CD14-positive monocyte (primary cell): ENCODE results near the gene PRRT1. TPM values are rescaled to one million over a fixed set of nuclear protein-coding genes. Genes with fewer than 3 reads are reported as not detected.
A peak's percentile ranks its signal among the peaks of the same experiment; 100 is the strongest.

Experiments
- DNase-seq, 3 donors: peaks; one replicate each; pipeline ENCODE4 v3.0.0-alpha.2; 2011 to 2022
- H2AFZ ChIP-seq: 2 replicates; pipeline ENCODE4 v1.6.0; 2012; ENCODE audit warnings: mild to moderate bottlenecking, low read depth, low read length, inconsistent platforms; ENCODE audit not compliant: insufficient read depth, poor library complexity, severe bottlenecking
- H3K27ac ChIP-seq, 2 donors: 1 replicate in 1 of 2; 2 replicates in 1 of 2; pipeline ENCODE4 v1.5.1; 2012 to 2013; ENCODE audit warnings: low read length in 2 of 2, control low read depth in 1 of 2, inconsistent platforms in 1 of 2, low read depth in 1 of 2, mild to moderate bottlenecking in 1 of 2
- H3K27me3 ChIP-seq, 2 donors: one replicate each; pipeline versions ENCODE4 v1.6.0 to v1.6.1; 2011 to 2013; ENCODE audit warnings: low read length in 2 of 2; ENCODE audit not compliant: control insufficient read depth in 2 of 2, insufficient read depth in 2 of 2
- H3K36me3 ChIP-seq, 2 donors: replicated peaks in 1 of 2; 1 replicate in 1 of 2; 2 replicates in 1 of 2; pipeline versions ENCODE4 v1.5.1 to v1.6.1; 2012 to 2013; ENCODE audit warnings: low read length in 2 of 2, control low read depth in 1 of 2, inconsistent platforms in 1 of 2, mild to moderate bottlenecking in 1 of 2; ENCODE audit not compliant: insufficient read depth in 2 of 2, control insufficient read depth in 1 of 2
- H3K4me1 ChIP-seq, 2 donors: 1 replicate in 1 of 2; 2 replicates in 1 of 2; pipeline versions ENCODE4 v1.5.1 to v1.6.1; 2012 to 2013; ENCODE audit warnings: low read length in 2 of 2, control low read depth in 1 of 2, inconsistent platforms in 1 of 2, mild to moderate bottlenecking in 1 of 2, moderate library complexity in 1 of 2; ENCODE audit not compliant: insufficient read depth in 2 of 2, control insufficient read depth in 1 of 2
- H3K4me2 ChIP-seq: replicated peaks from 2 replicates; pipeline ENCODE3; 2012; ENCODE audit warnings: low read length, moderate library complexity, mild to moderate bottlenecking; ENCODE audit not compliant: poor library complexity, severe bottlenecking; ENCODE audit errors: extremely low read depth
- H3K4me3 ChIP-seq, 3 experiments: fragments of 200-600 bp in 1 of 3; sonication (generic) in 1 of 3; replicated peaks in 1 of 3; 1 replicate in 2 of 3; 2 replicates in 1 of 3; pipeline ENCODE4 v1.5.1; 2011 to 2013; ENCODE audit warnings: low read length in 3 of 3, mild to moderate bottlenecking in 3 of 3, control low read depth in 2 of 3, low read depth in 2 of 3, inconsistent platforms in 1 of 3, moderate library complexity in 1 of 3
- H3K79me2 ChIP-seq: 2 replicates; pipeline ENCODE4 v1.6.0; 2012; ENCODE audit warnings: mild to moderate bottlenecking, control low read depth, inconsistent platforms, low read length, moderate library complexity; ENCODE audit not compliant: insufficient read depth
- H3K9ac ChIP-seq: 2 replicates; pipeline ENCODE4 v1.6.0; 2017; ENCODE audit warnings: low read length, mild to moderate bottlenecking; ENCODE audit not compliant: insufficient read depth, poor library complexity, severe bottlenecking
- H3K9me3 ChIP-seq, 2 donors: replicated peaks in 1 of 2; 1 replicate in 1 of 2; 2 replicates in 1 of 2; pipeline versions ENCODE4 v1.5.1 to v1.6.1; 2012 to 2013; ENCODE audit warnings: low read length in 2 of 2, control low read depth in 1 of 2; ENCODE audit not compliant: control insufficient read depth in 1 of 2, insufficient read depth in 1 of 2
- H4K20me1 ChIP-seq: 2 replicates; pipeline ENCODE4 v1.6.0; 2012; ENCODE audit warnings: mild to moderate bottlenecking, low read length, control low read depth, moderate library complexity; ENCODE audit not compliant: insufficient read depth
- H3K27ac Mint-ChIP-seq, 7 donors: one replicate each; pipeline ENCODE4 v1.8.0; 2020; ENCODE audit warnings: mild to moderate bottlenecking in 7 of 7, mixed read lengths in 7 of 7, moderate library complexity in 6 of 7, inconsistent platforms in 2 of 7
- H3K27me3 Mint-ChIP-seq, 3 donors: one replicate each; pipeline ENCODE4 v1.8.0; 2021 to 2022; ENCODE audit warnings: low read depth in 3 of 3, mild to moderate bottlenecking in 3 of 3, mixed read lengths in 3 of 3, moderate library complexity in 3 of 3, inconsistent platforms in 1 of 3
- H3K36me3 Mint-ChIP-seq, 2 donors: one replicate each; pipeline ENCODE4 v1.8.0; 2020; ENCODE audit warnings: mixed read lengths in 2 of 2, inconsistent platforms in 1 of 2, mild to moderate bottlenecking in 1 of 2
- H3K4me1 Mint-ChIP-seq: one replicate; pipeline ENCODE4 v1.8.0; 2020; ENCODE audit warnings: mild to moderate bottlenecking, mixed read lengths
- H3K4me3 Mint-ChIP-seq, 2 donors: one replicate each; pipeline ENCODE4 v1.8.0; 2020; ENCODE audit warnings: mild to moderate bottlenecking in 2 of 2, mixed read lengths in 2 of 2, moderate library complexity in 1 of 2
- H3K9me3 Mint-ChIP-seq, 7 donors: one replicate each; pipeline ENCODE4 v1.8.0; 2020 to 2022; ENCODE audit warnings: mixed read lengths in 7 of 7, mild to moderate bottlenecking in 6 of 7, moderate library complexity in 6 of 7, inconsistent platforms in 2 of 7
- CTCF ChIP-seq: fragments of 200-600 bp; IDR thresholded peaks from one replicate; pipeline ENCODE4 v1.8.0; 2022; ENCODE audit warnings: antibody characterized with exemption, mild to moderate bottlenecking
- WGBS: methylation state at CpG from one replicate; pipeline ENCODE4 v1.1.5; 2013; ENCODE audit warnings: missing lambda C conversion rate; ENCODE audit not compliant: insufficient coverage; 5-methylcytosine and 5-hydroxymethylcytosine counted together
- intact Hi-C, 2 donors: fragments of 100-400 bp; cut with micrococcal nuclease; formaldehyde crosslinking; loops; one replicate each; pipeline versions ENCODE4 v1.15.0 to v1.15.1; 2023
- polyA plus RNA-seq, 3 donors: library from polyadenylated mRNA; depleted of rRNA in 1 of 3; unstranded in 2 of 3; stranded (reverse) in 1 of 3; fragments of 300-500 nt in 2 of 3; fragments of >200 nt in 1 of 3; fragmentation: Illumina TruSeq in 2 of 3; gene quantifications; 1 replicate in 2 of 3; 2 replicates in 1 of 3; pipeline ENCODE4 v1.2.3, GENCODE V29; 2012 to 2021

The PRRT1 gene
- polyA plus RNA-seq, 3 donors, result not detected

GRCh38 chr6:32196682-32197616 is 45.2 kb upstream of the PRRT1 start:
- Histone ChIP-seq H3K27ac (peak overlapping the region; percentile 98 to 99), H4K20me1 (no peaks in the 10 kb centered on the region), H3K4me3 (peak overlapping the region; percentile 61 to 92 (median 86)), H3K36me3 (no peaks in the 10 kb centered on the region), H3K79me2 (peaks cover 29% of the 10 kb centered on the region), H3K4me1 (peaks cover 41 to 49% of the 10 kb centered on the region in 2 donors), H3K9me3 (no peaks in the 10 kb centered on the region), H3K9ac (peak overlapping the region; percentile 98), H2AFZ (peak overlapping the region; percentile 19), H3K4me2 (peak overlapping the region; percentile 90), H3K27me3 (no peaks in the 10 kb centered on the region)
- Mint-ChIP-seq H3K4me1 (peaks cover 45% of the 10 kb centered on the region), H3K27me3 (peaks cover 0 to 12% (median 2%) of the 10 kb centered on the region in 3 donors), H3K36me3 (no peaks in the 10 kb centered on the region), H3K4me3 (peak overlapping the region; percentile 92 to 97), H3K27ac (peak overlapping the region; percentile 99 to 100 (median 100)), H3K9me3 (peaks cover 0 to 3% (median 0%) of the 10 kb centered on the region in 7 donors)
- intact Hi-C loops, result loop anchor here in 1 of 2 donors (5.0 kb wide), 1 partner anchor 80 kb away; no protein-coding TSS in a partner anchor
- WGBS, result 52% methylated on average over 22 of the region's 28 CpGs
- TF ChIP-seq CTCF, result peak; percentile 22
- peak; percentile 71 to 93 (median 79) for DNase-seq

DNA sequence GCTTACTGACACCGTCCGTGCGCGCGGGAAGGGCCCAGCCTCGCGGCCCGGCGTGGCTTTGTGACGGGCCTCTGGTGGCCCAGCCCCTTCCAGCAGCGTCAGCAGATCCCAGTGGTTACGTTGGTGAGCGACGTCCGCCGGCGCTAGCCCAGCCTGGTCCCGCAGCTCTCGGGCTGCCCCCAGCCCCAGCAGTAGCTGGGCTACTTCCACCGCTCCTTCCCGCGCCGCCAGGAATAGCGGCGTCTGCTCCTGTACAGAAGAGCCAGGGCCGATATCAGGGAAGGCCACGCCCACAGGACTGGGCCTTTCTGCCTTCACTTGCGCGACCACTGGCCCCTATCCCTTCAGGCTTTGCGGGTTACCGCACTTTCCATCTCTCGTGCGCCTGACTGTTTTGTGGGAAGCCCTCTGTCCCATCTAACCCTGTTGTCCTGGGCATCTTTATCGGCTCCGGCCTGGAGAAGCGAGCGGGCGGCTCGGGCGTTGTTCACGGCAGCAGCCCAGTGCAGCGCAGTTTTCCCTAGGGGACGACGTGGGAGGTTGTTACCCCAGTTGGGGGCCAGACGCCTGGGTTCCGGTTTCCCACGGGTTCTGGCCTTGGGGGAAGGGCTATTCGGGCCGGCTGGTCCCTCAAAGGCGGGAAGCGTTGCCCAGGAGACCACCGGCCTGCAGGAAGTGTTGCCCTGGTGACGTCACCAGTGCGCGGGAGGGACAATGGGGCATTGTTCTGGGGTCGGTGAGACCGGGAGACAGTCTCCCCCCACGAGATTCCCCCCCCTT is 44.4 kb upstream of the PRRT1 start:
- H4K20me1 ChIP-seq, result no peaks in the 10 kb centered on the region

More for the DNA sequence above, 44.4 kb upstream of the PRRT1 start:
- H3K79me2 ChIP-seq, result peaks cover 38% of the 10 kb centered on the region
- H3K4me1 ChIP-seq, result peaks cover 49 to 58% of the 10 kb centered on the region in 2 donors
- no peaks in the 10 kb centered on the region for H3K9me3 ChIP-seq
- no peak overlapping the region for H2AFZ ChIP-seq
- WGBS, result under 1% methylated on average over 49 of the region's 58 CpGs
- H3K4me1 Mint-ChIP-seq, result peaks cover 53% of the 10 kb centered on the region
- peak overlapping the region; percentile 99 to 100 (median 100) for H3K27ac Mint-ChIP-seq
- H3K4me2 ChIP-seq, result peak overlapping the region; percentile 90
- intact Hi-C loops, result loop anchor here (1.0 to 5.0 kb wide), 4 partner anchors 17 to 79 kb away; partner anchors contain the start of genes RNF5 (in 2 of the 2) and FKBPL (in 1 of the 2)
- H3K27me3 Mint-ChIP-seq, result peaks cover 0 to 12% (median 2%) of the 10 kb centered on the region in 3 donors
- no peak for TF ChIP-seq CTCF
- peak overlapping the region; percentile 92 to 97 for H3K4me3 Mint-ChIP-seq
- H3K36me3 Mint-ChIP-seq, result peaks cover 3 to 5% of the 10 kb centered on the region in 2 donors
- peaks cover 0 to 3% (median 0%) of the 10 kb centered on the region in 7 donors for H3K9me3 Mint-ChIP-seq
- H3K9ac ChIP-seq, result peak overlapping the region; percentile 98
- H3K27me3 ChIP-seq, result no peaks in the 10 kb centered on the region
- peak; percentile 72 to 83 (median 81) for DNase-seq
- peaks cover 0 to 4% of the 10 kb centered on the region in 2 donors for H3K36me3 ChIP-seq
- peak overlapping the region; percentile 61 to 92 (median 86) for H3K4me3 ChIP-seq
- H3K27ac ChIP-seq, result peak overlapping the region; percentile 98 to 99
